AG09309 (cell line): Measurements from ENCODE around the gene PLEKHM2.

Experiments used
- DNase-seq: peaks from one replicate; pipeline ENCODE4 v3.0.0-alpha.2; 2010; ENCODE audit warnings: low read depth
- H3K4me3 ChIP-seq: 2 replicates; pipeline ENCODE4 v1.5.1; 2011; ENCODE audit warnings: mild to moderate bottlenecking, low read depth, low read length, moderate library complexity; ENCODE audit not compliant: control insufficient read depth
- TF ChIP-seq, protein P1 (sequence below): IDR thresholded peaks from 2 replicates; pipeline ENCODE4 v1.5.1; 2011; ENCODE audit warnings: mild to moderate bottlenecking, low read depth, low read length, inconsistent platforms; ENCODE audit not compliant: insufficient read depth, control insufficient read depth; ENCODE audit errors: missing control alignments

Gene PLEKHM2, protein sequence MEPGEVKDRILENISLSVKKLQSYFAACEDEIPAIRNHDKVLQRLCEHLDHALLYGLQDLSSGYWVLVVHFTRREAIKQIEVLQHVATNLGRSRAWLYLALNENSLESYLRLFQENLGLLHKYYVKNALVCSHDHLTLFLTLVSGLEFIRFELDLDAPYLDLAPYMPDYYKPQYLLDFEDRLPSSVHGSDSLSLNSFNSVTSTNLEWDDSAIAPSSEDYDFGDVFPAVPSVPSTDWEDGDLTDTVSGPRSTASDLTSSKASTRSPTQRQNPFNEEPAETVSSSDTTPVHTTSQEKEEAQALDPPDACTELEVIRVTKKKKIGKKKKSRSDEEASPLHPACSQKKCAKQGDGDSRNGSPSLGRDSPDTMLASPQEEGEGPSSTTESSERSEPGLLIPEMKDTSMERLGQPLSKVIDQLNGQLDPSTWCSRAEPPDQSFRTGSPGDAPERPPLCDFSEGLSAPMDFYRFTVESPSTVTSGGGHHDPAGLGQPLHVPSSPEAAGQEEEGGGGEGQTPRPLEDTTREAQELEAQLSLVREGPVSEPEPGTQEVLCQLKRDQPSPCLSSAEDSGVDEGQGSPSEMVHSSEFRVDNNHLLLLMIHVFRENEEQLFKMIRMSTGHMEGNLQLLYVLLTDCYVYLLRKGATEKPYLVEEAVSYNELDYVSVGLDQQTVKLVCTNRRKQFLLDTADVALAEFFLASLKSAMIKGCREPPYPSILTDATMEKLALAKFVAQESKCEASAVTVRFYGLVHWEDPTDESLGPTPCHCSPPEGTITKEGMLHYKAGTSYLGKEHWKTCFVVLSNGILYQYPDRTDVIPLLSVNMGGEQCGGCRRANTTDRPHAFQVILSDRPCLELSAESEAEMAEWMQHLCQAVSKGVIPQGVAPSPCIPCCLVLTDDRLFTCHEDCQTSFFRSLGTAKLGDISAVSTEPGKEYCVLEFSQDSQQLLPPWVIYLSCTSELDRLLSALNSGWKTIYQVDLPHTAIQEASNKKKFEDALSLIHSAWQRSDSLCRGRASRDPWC

DNA sequence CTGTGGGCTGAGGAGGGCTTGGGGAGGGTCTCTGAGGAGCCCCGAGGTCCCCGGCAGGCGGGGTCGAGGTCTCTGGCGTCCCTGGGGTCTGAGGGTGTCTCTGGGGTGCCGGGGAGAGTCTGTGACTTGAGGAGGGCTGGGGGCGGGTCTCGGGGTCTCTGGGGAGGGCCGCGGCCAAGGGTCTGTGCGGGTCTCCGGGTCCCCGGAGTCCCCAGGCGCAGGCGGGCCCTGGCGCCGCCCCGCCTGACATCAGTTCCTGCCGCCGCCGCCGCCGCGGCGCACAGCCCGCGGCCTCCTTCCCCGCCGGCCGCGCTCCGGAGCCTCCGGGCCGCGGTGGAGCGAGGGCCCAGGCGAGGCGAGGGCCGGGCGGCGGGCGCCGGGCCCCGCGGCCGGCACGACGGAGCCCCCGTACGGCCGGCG, at the start of gene PLEKHM2:
PLEKHM2 (plus strand) TSS at position 279 of the 420 bp plus-strand sequence. CDS start 239 bp downstream, outside the sequence.
- TF ChIP-seq, protein P1, sequence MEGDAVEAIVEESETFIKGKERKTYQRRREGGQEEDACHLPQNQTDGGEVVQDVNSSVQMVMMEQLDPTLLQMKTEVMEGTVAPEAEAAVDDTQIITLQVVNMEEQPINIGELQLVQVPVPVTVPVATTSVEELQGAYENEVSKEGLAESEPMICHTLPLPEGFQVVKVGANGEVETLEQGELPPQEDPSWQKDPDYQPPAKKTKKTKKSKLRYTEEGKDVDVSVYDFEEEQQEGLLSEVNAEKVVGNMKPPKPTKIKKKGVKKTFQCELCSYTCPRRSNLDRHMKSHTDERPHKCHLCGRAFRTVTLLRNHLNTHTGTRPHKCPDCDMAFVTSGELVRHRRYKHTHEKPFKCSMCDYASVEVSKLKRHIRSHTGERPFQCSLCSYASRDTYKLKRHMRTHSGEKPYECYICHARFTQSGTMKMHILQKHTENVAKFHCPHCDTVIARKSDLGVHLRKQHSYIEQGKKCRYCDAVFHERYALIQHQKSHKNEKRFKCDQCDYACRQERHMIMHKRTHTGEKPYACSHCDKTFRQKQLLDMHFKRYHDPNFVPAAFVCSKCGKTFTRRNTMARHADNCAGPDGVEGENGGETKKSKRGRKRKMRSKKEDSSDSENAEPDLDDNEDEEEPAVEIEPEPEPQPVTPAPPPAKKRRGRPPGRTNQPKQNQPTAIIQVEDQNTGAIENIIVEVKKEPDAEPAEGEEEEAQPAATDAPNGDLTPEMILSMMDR = no peak
- no peak for DNase-seq

DNA sequence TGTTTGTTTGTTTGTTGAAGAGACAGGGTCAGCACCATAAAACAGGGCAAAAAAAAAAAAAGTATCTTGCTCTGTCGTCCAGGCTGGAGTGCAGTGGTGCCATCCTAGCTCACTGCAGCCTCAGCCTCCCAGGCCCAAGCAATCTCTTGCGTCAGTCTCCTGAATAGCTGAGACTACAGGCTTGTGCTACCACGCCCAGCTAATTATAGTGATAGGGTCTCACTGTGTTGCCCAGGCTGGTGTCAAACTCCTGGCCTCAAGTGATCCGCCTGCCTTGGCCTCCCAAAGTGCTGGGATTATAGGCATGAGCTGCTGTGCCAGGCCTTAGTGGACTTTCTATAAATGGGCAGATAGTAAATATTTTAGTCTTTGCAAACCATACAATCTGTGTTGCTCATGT, 47.7 kb upstream of the PLEKHM2 start:
- no peak for DNase-seq
- H3K4me3 ChIP-seq = no peak overlapping the region
- TF ChIP-seq, protein P1 = no peak

More for the DNA sequence above, at the start of gene PLEKHM2:
- peak within 1 kb of the TSS; percentile 93 for H3K4me3 ChIP-seq

DNA sequence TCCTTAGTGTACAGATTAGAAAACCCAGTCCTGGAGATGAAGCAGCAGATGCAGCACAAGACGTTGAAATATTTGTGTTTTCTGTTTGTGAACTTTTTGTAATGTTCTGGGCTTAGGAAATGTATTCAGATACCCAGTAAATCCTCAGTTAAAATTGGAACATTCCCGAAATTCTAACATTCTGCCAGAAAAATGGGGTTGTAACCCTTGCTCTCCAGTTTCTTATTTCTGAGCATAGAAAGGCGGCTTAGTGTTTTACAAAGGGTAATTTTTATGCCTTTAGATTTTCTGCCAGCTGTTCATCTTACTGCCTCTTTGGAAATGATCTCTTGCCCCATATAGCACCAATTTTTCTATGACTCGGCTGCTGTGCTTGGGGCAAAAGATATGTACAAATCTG, 46.3 kb upstream of the PLEKHM2 start:
- no peak overlapping the region for H3K4me3 ChIP-seq
- TF ChIP-seq, protein P1 = no peak
- DNase-seq = no peak

DNA sequence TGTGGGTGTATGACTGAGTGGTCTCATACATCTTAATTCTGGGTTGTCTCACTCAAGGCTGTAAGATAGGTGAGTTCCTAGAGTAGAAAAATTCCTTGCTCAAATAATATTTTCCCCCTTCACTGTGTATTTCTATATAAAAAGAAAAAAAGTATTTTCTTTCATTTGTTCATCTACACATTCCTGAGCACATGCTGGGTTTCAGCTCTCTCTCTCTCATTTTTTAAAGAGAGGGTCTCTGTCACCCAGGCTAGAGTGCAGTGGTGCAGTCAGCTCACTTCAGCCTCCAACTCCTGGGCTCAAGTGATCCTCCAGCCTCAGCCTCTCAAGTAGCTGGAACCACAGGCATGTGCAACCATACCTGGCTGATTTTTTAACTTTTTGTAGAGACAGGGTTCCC, 44.9 kb upstream of the PLEKHM2 start:
- no peak overlapping the region for H3K4me3 ChIP-seq
- TF ChIP-seq, protein P1 = no peak
- DNase-seq = no peak

DNA sequence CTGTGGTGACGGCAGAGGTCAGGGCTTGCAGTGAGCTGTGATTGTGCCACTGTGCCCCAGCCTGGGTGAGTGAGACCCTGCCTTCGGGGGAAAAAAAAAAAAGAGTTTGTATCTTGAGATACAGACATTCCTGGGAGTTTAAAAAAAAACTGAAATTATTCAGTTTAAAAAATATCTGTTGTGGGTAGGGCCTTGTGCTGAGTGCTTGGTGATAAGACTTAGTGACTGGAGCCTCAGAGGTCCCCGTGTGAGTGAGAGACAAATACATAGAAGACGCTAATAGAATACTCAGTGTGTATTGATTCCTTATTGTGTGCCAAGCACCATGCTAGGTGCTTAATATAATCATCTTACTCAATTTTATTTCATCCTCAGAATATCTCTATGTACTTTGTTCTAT, 44.2 kb upstream of the PLEKHM2 start:
- TF ChIP-seq, protein P1 = no peak
- DNase-seq = no peak

DNA sequence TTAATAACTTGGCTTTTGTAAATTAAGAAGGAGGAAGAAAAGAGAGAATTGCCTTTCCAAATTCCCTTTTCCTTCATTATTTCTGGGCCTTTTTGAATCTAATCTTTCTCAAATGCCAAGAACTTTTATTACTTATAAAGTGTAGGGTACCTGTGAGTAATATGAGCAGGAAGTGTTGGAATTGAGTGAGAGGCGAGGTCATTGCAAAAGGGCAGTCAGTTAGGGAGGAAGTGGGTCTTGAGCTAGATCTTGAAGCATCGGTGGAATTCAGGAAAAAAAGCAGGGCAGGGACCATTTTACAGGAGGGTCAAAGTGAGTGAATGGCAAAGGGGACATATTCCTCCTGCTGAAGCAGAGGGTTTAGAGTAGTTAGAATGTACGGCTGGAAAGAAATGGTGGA, 43.5 kb upstream of the PLEKHM2 start:
- no peak overlapping the region for H3K4me3 ChIP-seq
- TF ChIP-seq, protein P1 = no peak
- no peak for DNase-seq

More for the DNA sequence above, 44.2 kb upstream of the PLEKHM2 start:
- no peak overlapping the region for H3K4me3 ChIP-seq
